Lower lobe of right lung (tissue), 2 donors: Measurements from ENCODE around the gene KRT4. TPM values are rescaled to one million over a fixed set of nuclear protein-coding genes. Genes with fewer than 3 reads are reported as not detected.

Experiments
- ATAC-seq, 2 donors: fragments of 200-7000 bp; cut with Tn5 transposase; one replicate each; pipeline ENCODE4 v1.9.1; 2020 to 2022; ENCODE audit warnings: mild to moderate bottlenecking in 2 of 2, moderate library complexity in 2 of 2
- DNase-seq: peaks from one replicate; pipeline ENCODE4 v3.0.0-alpha.2; 2020
- H3K27ac ChIP-seq: fragments of 200-600 bp; one replicate; pipeline ENCODE4 v1.8.0; 2022
- H3K27me3 ChIP-seq: fragments of 200-600 bp; one replicate; pipeline ENCODE4 v1.8.0; 2022; ENCODE audit warnings: low read depth
- H3K36me3 ChIP-seq: fragments of 200-600 bp; one replicate; pipeline ENCODE4 v1.8.0; 2022; ENCODE audit warnings: mild to moderate bottlenecking
- H3K4me1 ChIP-seq: fragments of 200-600 bp; one replicate; pipeline ENCODE4 v1.8.0; 2022
- H3K4me3 ChIP-seq: fragments of 200-600 bp; one replicate; pipeline ENCODE4 v1.8.0; 2022; ENCODE audit warnings: mild to moderate bottlenecking
- H3K9me3 ChIP-seq: fragments of 200-600 bp; one replicate; pipeline ENCODE4 v1.8.0; 2022
- CTCF ChIP-seq: fragments of 200-600 bp; IDR thresholded peaks from one replicate; pipeline ENCODE4 v1.8.0; 2022; ENCODE audit warnings: antibody characterized with exemption, mild to moderate bottlenecking
- intact Hi-C: fragments of 100-400 bp; cut with DNase I; formaldehyde crosslinking; loops from one replicate; pipeline ENCODE4 v1.11.0; 2022
- total RNA-seq: library from RNA; stranded (reverse); fragmentation: NEBNext Ultra II Directional; extraction: Animal tissue kit (Norgen Biotek cat#: 25700); gene quantifications from one replicate; pipeline ENCODE4 v1.2.1, GENCODE V29; 2021
- donor health status: DM: no; HTN: yes; CAD: no; lungs with severe emphysema.

KRT4 gene
- total RNA-seq, 1 donor from 2014 or later, result 6.4 TPM

GRCh38 chr12:52810554-52810953 is 3.4 kb downstream of the KRT4 start:
- no peak for TF ChIP-seq CTCF
- H3K9me3 ChIP-seq, result no peaks in the 10 kb centered on the region
- H3K4me1 ChIP-seq, result peaks cover 8% of the 10 kb centered on the region
- peaks cover 32% of the 10 kb centered on the region for H3K27me3 ChIP-seq
- no peak overlapping the region for H3K27ac ChIP-seq
- intact Hi-C loops, result no loop called here
- ATAC-seq (no peak), DNase-seq (no peak)
- no peaks in the 10 kb centered on the region for H3K36me3 ChIP-seq
- H3K4me3 ChIP-seq, result no peak overlapping the region

- ATAC-seq, result no peak
- TF ChIP-seq CTCF, result no peak
- intact Hi-C loops, result no loop called here
- no peak overlapping the region for H3K27ac ChIP-seq
- H3K27me3 ChIP-seq, result peaks cover 34% of the 10 kb centered on the region
- no peak for DNase-seq
- no peaks in the 10 kb centered on the region for H3K36me3 ChIP-seq
- peaks cover 7% of the 10 kb centered on the region for H3K4me1 ChIP-seq
- no peaks in the 10 kb centered on the region for H3K9me3 ChIP-seq
- no peak overlapping the region for H3K4me3 ChIP-seq
These were observed 4.8 kb downstream of the KRT4 start for GRCh38 chr12:52809166-52809565.

GRCh38 chr12:52808573-52809160 is 5.2 kb downstream of the KRT4 start:
- intact Hi-C loops, result no loop called here
- no peaks in the 10 kb centered on the region for H3K36me3 ChIP-seq
- no peak for TF ChIP-seq CTCF
- H3K4me3 ChIP-seq, result no peak overlapping the region
- no peaks in the 10 kb centered on the region for H3K9me3 ChIP-seq
- DNase-seq (no peak), ATAC-seq (no peak)
- peaks cover 2% of the 10 kb centered on the region for H3K4me1 ChIP-seq
- peaks cover 34% of the 10 kb centered on the region for H3K27me3 ChIP-seq
- H3K27ac ChIP-seq, result no peak overlapping the region

- no peaks in the 10 kb centered on the region for H3K4me1 ChIP-seq
- intact Hi-C loops, result no loop called here
- TF ChIP-seq CTCF, result no peak
- no peaks in the 10 kb centered on the region for H3K9me3 ChIP-seq
- H3K27ac ChIP-seq, result no peak overlapping the region
- H3K27me3 ChIP-seq, result peaks cover 34% of the 10 kb centered on the region
- no peak overlapping the region for H3K4me3 ChIP-seq
- no peaks in the 10 kb centered on the region for H3K36me3 ChIP-seq
- no peak for ATAC-seq
- DNase-seq, result no peak
These were observed 6.1 kb downstream of the KRT4 start for GRCh38 chr12:52807544-52808470.

GRCh38 chr12:52806821-52807543 is 6.9 kb downstream of the KRT4 start:
- Histone ChIP-seq H3K4me3 (no peak overlapping the region), H3K27ac (no peak overlapping the region), H3K9me3 (no peaks in the 10 kb centered on the region), H3K27me3 (peaks cover 34% of the 10 kb centered on the region), H3K36me3 (no peaks in the 10 kb centered on the region), H3K4me1 (no peaks in the 10 kb centered on the region)
- DNase-seq, result no peak
- intact Hi-C loops, result no loop called here
- ATAC-seq, result no peak
- no peak for TF ChIP-seq CTCF
